HepG2 (cell line): Measurements from ENCODE around the gene SEMA7A. TPM values are rescaled to one million over a fixed set of nuclear protein-coding genes. Genes with fewer than 3 reads are reported as not detected.

ENCODE experiments used
- ATAC-seq: fragments of 200-7000 bp; cut with Tn5 transposase; 3 replicates; pipeline ENCODE4 v1.9.1; 2020; ENCODE audit warnings: mild to moderate bottlenecking, moderate library complexity
- BruUV-seq: library from RNA; stranded (reverse); fragments of 400-500 nt; replicated peaks from 2 replicates; lab custom pipeline; 2021; lab: Mats Ljungman, UMichigan
- CTCF ChIA-PET: fragments of 300-600 bp; formaldehyde crosslinking; extraction: SDS; loops from one replicate; lab custom pipeline; 2021; ENCODE audit warnings: low total read pairs, inconsistent platforms, low intra/inter-chr PET ratio; lab: Yijun Ruan, JAX
- POLR2A ChIA-PET: fragments of 350-600 bp; sonication (Branson Sonifier 250); formaldehyde crosslinking; loops from one replicate; lab custom pipeline; 2020; ENCODE audit warnings: antibody characterized with exemption, inconsistent platforms; lab: Yijun Ruan, JAX
- DNase-seq: peaks from one replicate; pipeline ENCODE4 v3.0.0-alpha.2; 2015; ENCODE audit warnings: low spot score
- FAIRE-seq: peaks from 3 replicates; lab custom pipeline; 2011; peaks lifted over from hg19 to GRCh38; lab: Jason Lieb, UNC
- H2AFZ ChIP-seq: one replicate; pipeline ENCODE4 v1.6.1; 2011; ENCODE audit warnings: low read length, inconsistent platforms
- H3K27ac ChIP-seq: fragments of 300-600 bp; 3 replicates; pipeline ENCODE4 v1.8.0; 2011; ENCODE audit warnings: mixed run types, mild to moderate bottlenecking, mixed read lengths, low read length, inconsistent platforms; ENCODE audit not compliant: insufficient read depth; ENCODE audit errors: extremely low read length
- H3K27me3 ChIP-seq, 2 experiments: fragments of 200-600 bp in 1 of 2; 2 replicates in 1 of 2; 3 replicates in 1 of 2; pipeline versions ENCODE4 v1.6.0 to v1.8.0; 2011; ENCODE audit warnings: low read length in 2 of 2, mild to moderate bottlenecking in 2 of 2, moderate library complexity in 2 of 2, inconsistent platforms in 1 of 2; ENCODE audit not compliant: insufficient read depth in 2 of 2, control insufficient read depth in 1 of 2
- H3K36me3 ChIP-seq, 2 experiments: fragments of 200-600 bp in 1 of 2; replicated peaks in 1 of 2; 2 replicates in 1 of 2; 3 replicates in 1 of 2; pipeline versions ENCODE4 v1.5.1 to v1.8.0; 2011; ENCODE audit warnings: low read length in 2 of 2, inconsistent platforms in 1 of 2; ENCODE audit not compliant: insufficient read depth in 2 of 2, control insufficient read depth in 1 of 2
- H3K4me1 ChIP-seq: 2 replicates; pipeline ENCODE4 v1.5.1; 2012; ENCODE audit warnings: low read length, inconsistent platforms; ENCODE audit not compliant: insufficient read depth
- H3K4me2 ChIP-seq: 2 replicates; pipeline ENCODE4 v1.6.0; 2011; ENCODE audit warnings: low read depth, low read length, inconsistent platforms
- H3K4me3 ChIP-seq, 3 experiments: fragments of 200-600 bp in 1 of 3; sonication (generic), shearing (Covaris generic) in 1 of 3; replicated peaks in 1 of 3; 2 replicates each; pipeline ENCODE4 v1.5.1; 2011 to 2016; ENCODE audit warnings: low read length in 3 of 3, inconsistent platforms in 2 of 3, low read depth in 2 of 3, mild to moderate bottlenecking in 2 of 3, control low read depth in 1 of 3, mixed read lengths in 1 of 3; ENCODE audit not compliant: insufficient read depth in 1 of 3
- H3K79me2 ChIP-seq: one replicate; pipeline ENCODE4 v1.6.1; 2011; ENCODE audit warnings: low read length, inconsistent platforms; ENCODE audit not compliant: insufficient read depth
- H3K9ac ChIP-seq: 2 replicates; pipeline ENCODE4 v1.6.0; 2011; ENCODE audit warnings: mild to moderate bottlenecking, low read depth, low read length, inconsistent platforms; ENCODE audit not compliant: insufficient read depth
- H3K9me3 ChIP-seq: 2 replicates; pipeline ENCODE4 v1.5.1; 2012; ENCODE audit warnings: mild to moderate bottlenecking, low read length
- H4K20me1 ChIP-seq: 2 replicates; pipeline ENCODE4 v1.6.0; 2011; ENCODE audit warnings: inconsistent platforms, mild to moderate bottlenecking, low read length, moderate library complexity; ENCODE audit not compliant: insufficient read depth
- AHDC1 ChIP-seq: sonication (generic); formaldehyde crosslinking; IDR thresholded peaks from 2 replicates; pipeline ENCODE4 v1.5.1; 2020; ENCODE audit warnings: mild to moderate bottlenecking, missing genetic modification reagents, borderline replicate concordance
- KLF12 ChIP-seq: sonication (generic); formaldehyde crosslinking; IDR thresholded peaks from 2 replicates; pipeline ENCODE4 v1.4.0; 2020; ENCODE audit warnings: missing genetic modification reagents, borderline replicate concordance
- MED13 ChIP-seq: sonication (generic); formaldehyde crosslinking; IDR thresholded peaks from 2 replicates; pipeline ENCODE4 v1.5.0; 2020; ENCODE audit warnings: missing genetic modification reagents
- NRL ChIP-seq: sonication (generic); formaldehyde crosslinking; IDR thresholded peaks from 2 replicates; pipeline ENCODE4 v1.5.0; 2020; ENCODE audit warnings: missing genetic modification reagents, mild to moderate bottlenecking, moderate library complexity, borderline replicate concordance
- PAWR ChIP-seq: sonication (generic); formaldehyde crosslinking; IDR thresholded peaks from 2 replicates; pipeline ENCODE4 v1.4.0; 2020; ENCODE audit warnings: missing genetic modification reagents, mild to moderate bottlenecking, borderline replicate concordance
- SOX13 ChIP-seq, 3 experiments: fragments of 450-650 bp in 1 of 3; sonication (generic) in 1 of 3; formaldehyde crosslinking in 1 of 3; IDR thresholded peaks in 2 of 3; conservative IDR thresholded peaks in 1 of 3; 2 replicates each; pipeline versions ENCODE4 v1.5.0 to v1.6.1; 2016 to 2020; ENCODE audit warnings: antibody characterized with exemption in 1 of 3, mild to moderate bottlenecking in 1 of 3, missing compliant biosample characterization in 1 of 3, missing genetic modification reagents in 1 of 3, moderate library complexity in 1 of 3
- TOE1 ChIP-seq: sonication (generic); formaldehyde crosslinking; IDR thresholded peaks from 2 replicates; pipeline ENCODE4 v1.4.0; 2020; ENCODE audit warnings: mild to moderate bottlenecking, missing genetic modification reagents
- U2AF2 ChIP-seq: fragments of 200-400 bp; formaldehyde crosslinking; IDR thresholded peaks from 2 replicates; pipeline ENCODE4 v1.6.1; 2017; ENCODE audit warnings: low read depth, mild to moderate bottlenecking, low read length
- ZNF263 ChIP-seq: sonication (generic); formaldehyde crosslinking; IDR thresholded peaks from 2 replicates; pipeline ENCODE4 v1.4.0; 2020; ENCODE audit warnings: missing genetic modification reagents
- ZNF337 ChIP-seq: sonication (generic); formaldehyde crosslinking; IDR thresholded peaks from 2 replicates; pipeline ENCODE4 v1.5.1; 2020; ENCODE audit warnings: missing genetic modification reagents, low read depth, mild to moderate bottlenecking, borderline replicate concordance
- ZNF468 ChIP-seq: sonication (generic); formaldehyde crosslinking; IDR thresholded peaks from 2 replicates; pipeline ENCODE4 v1.8.0; 2022; ENCODE audit warnings: mild to moderate bottlenecking, moderate library complexity, missing genetic modification reagents
- WGBS: methylation state at CpG from one replicate; pipeline ENCODE4 v1.1.6; 2017; ENCODE audit warnings: low lambda C conversion rate; 5-methylcytosine and 5-hydroxymethylcytosine counted together
- in situ Hi-C: cut with HindIII; loops from 2 replicates; pipeline ENCODE4 v1.10.0; 2017; ENCODE audit warnings: low pct_unique_long_range_greater_than_20kb; ENCODE audit not compliant: extremely low pct_ligation_motif_present
- intact Hi-C: fragments of 100-400 bp; cut with micrococcal nuclease; formaldehyde crosslinking; loops from one replicate; pipeline ENCODE4 v1.10.0; 2022; ENCODE audit not compliant: unreplicated experiment
- polyA plus RNA-seq, 8 experiments: library from polyadenylated mRNA; depleted of rRNA in 3 of 8; stranded (reverse) in 7 of 8; unstranded in 1 of 8; fragments of >200 nt; fragmentation: Illumina TruSeq in 4 of 8; extraction: Trizol in 4 of 8; gene quantifications; 2 replicates each; pipeline versions ENCODE4 v1.2.1 to v1.2.3, GENCODE V29; 2011 to 2016; ENCODE audit warnings: low read depth in 4 of 8, missing spikeins in 1 of 8, mixed read lengths in 1 of 8; ENCODE audit not compliant: insufficient read depth in 1 of 8
- total RNA-seq, 5 experiments: library from RNA; depleted of rRNA; stranded (reverse); fragments of >200 nt; fragmentation: Illumina TruSeq; extraction: Trizol; gene quantifications; 2 replicates each; pipeline ENCODE4 v1.2.3, GENCODE V29; 2016; ENCODE audit warnings: low read depth in 1 of 5

Gene SEMA7A
- total and polyA plus RNA-seq, 2 of the 13 experiments (the other 11 are each of a cell fraction or from before 2014, with no cell fraction given): 9.0 to 15.8 TPM

- TF ChIP-seq AHDC1 (CRISPR knock-in tag) (no peak), U2AF2 (no peak), ZNF337 (no peak), SOX13 (IDR thresholded peaks at IDR 0.05) (no peak), SOX13 (CRISPR knock-in tag; conservative IDR thresholded peaks at IDR 0.05 in 1 of 2, IDR thresholded peaks at IDR 0.05 in 1 of 2) (no peak), PAWR (CRISPR knock-in tag) (no peak)
These were observed 27.2 kb downstream of the SEMA7A start (continued) for GRCh38 chr15:74406517-74406916.

- Histone ChIP-seq H3K4me1 (peaks cover 51% of the 10 kb centered on the region), H3K9me3 (no peaks in the 10 kb centered on the region), H3K4me3 (no peak overlapping the region), H4K20me1 (no peaks in the 10 kb centered on the region), H3K36me3 (peaks cover 3 to 10% of the 10 kb centered on the region in 2 experiments; a peak in 4 of 5 replicates), H3K79me2 (no peaks in the 10 kb centered on the region), H3K27me3 (peaks cover 6 to 35% of the 10 kb centered on the region in 2 experiments), H3K27ac (no peak overlapping the region), H3K9ac (no peak overlapping the region), H2AFZ (no peak overlapping the region), H3K4me2 (no peak overlapping the region)
- POLR2A ChIA-PET: interaction anchor here (0.6 to 4.4 kb wide), 2 partner anchors 28 to 36 kb away, joined by 3 to 18 read pairs; partner anchors contain the start of gene SEMA7A
- 25% methylated on average over 5 of the region's 7 CpGs for WGBS
- CTCF ChIA-PET: no interaction called here
- DNase-seq (no peak), ATAC-seq (no peak), FAIRE-seq (no peak)
- intact Hi-C loops (no loop called here), in situ Hi-C loops (no loop called here)
- BruUV-seq: no TSS peak
- no peak for TF ChIP-seq ZNF263 (CRISPR knock-in tag)
- TF ChIP-seq AHDC1 (CRISPR knock-in tag): no peak
- TF ChIP-seq TOE1 (CRISPR knock-in tag): no peak
- no peak for TF ChIP-seq KLF12 (CRISPR knock-in tag)
- no peak for TF ChIP-seq NRL (CRISPR knock-in tag)
- no peak for TF ChIP-seq MED13 (CRISPR knock-in tag)
- no peak for TF ChIP-seq ZNF468 (CRISPR knock-in tag)
These were observed 27.9 kb downstream of the SEMA7A start for GRCh38 chr15:74405823-74406222.
